SJSA1 (cell line): ENCODE results near the gene HSD17B2. TPM values are rescaled to one million over a fixed set of nuclear protein-coding genes. Genes with fewer than 3 reads are reported as not detected.

Experiments
- DNase-seq, 2 experiments: peaks; one replicate each; pipeline ENCODE4 v3.0.0-alpha.2; 2015 to 2020; ENCODE audit warnings: low spot score in 2 of 2, low read depth in 1 of 2
- H3K27ac ChIP-seq: fragments of 250-450 bp; sonication (Bioruptor Pico); 2 replicates; pipeline ENCODE4 v1.5.1; 2020; ENCODE audit warnings: mild to moderate bottlenecking, moderate library complexity
- H3K27me3 ChIP-seq: fragments of 250-450 bp; sonication (Bioruptor Pico); replicated peaks from 2 replicates; pipeline ENCODE4 v1.5.1; 2020; ENCODE audit warnings: mild to moderate bottlenecking, moderate library complexity
- H3K36me3 ChIP-seq: fragments of 250-450 bp; sonication (Bioruptor Pico); 2 replicates; pipeline ENCODE4 v1.5.1; 2020; ENCODE audit warnings: mild to moderate bottlenecking
- H3K4me1 ChIP-seq: fragments of 250-450 bp; sonication (Bioruptor Pico); replicated peaks from 2 replicates; pipeline ENCODE4 v1.6.1; 2021; ENCODE audit warnings: mild to moderate bottlenecking
- H3K4me3 ChIP-seq: fragments of 250-450 bp; sonication (Bioruptor Pico); 2 replicates; pipeline ENCODE4 v1.5.1; 2020; ENCODE audit warnings: mild to moderate bottlenecking
- H3K9me3 ChIP-seq: fragments of 250-450 bp; sonication (Bioruptor Pico); replicated peaks from 2 replicates; pipeline ENCODE4 v1.5.1; 2020; ENCODE audit warnings: mild to moderate bottlenecking
- total RNA-seq: library from RNA; depleted of rRNA; stranded (reverse); fragments of >200 nt; shearing (Covaris generic); gene quantifications from 2 replicates; pipeline ENCODE4 v1.2.3, GENCODE V29; 2014; rRNA removed

HSD17B2 gene, protein sequence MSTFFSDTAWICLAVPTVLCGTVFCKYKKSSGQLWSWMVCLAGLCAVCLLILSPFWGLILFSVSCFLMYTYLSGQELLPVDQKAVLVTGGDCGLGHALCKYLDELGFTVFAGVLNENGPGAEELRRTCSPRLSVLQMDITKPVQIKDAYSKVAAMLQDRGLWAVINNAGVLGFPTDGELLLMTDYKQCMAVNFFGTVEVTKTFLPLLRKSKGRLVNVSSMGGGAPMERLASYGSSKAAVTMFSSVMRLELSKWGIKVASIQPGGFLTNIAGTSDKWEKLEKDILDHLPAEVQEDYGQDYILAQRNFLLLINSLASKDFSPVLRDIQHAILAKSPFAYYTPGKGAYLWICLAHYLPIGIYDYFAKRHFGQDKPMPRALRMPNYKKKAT
- 2.0 TPM in 1 of 2 replicates, not detected in the other for total RNA-seq

DNA sequence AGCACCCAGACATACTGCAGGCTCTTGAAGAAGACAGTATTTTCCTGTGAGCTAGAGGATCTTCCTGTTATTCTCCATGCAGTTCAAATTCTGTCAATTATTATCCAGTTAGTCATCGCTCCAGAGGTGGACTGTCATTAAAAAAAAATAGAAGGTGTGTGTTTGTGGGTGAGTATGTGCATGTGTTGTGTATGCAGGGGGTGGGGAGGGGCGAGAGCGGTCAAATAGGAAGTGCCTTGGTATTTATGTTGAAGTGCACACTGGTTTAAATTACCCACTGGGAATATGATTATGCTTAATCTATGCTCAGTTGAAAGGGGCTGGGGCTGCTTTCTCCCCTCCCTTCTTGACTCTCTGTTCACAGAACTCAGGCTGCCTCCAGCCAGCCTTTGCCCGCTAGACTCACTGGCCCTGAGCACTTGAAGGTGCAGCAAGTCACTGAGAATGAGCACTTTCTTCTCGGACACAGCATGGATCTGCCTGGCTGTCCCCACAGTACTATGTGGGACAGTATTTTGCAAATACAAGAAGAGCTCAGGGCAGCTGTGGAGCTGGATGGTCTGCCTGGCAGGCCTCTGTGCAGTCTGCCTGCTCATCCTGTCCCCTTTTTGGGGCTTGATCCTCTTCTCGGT lies at the start of gene HSD17B2:
Gene HSD17B2 (plus strand): TSS at position 273 of the 632 bp plus-strand sequence. CDS start 172 bp downstream, at position 445.
- H3K9me3 ChIP-seq, result no peaks in the 10 kb centered on the region; the same call in 1 of the 2 replicates
- H3K4me3 ChIP-seq, result no peak within 1 kb of the TSS
- peaks cover 39% of the 10 kb centered on the region for H3K4me1 ChIP-seq
- H3K27ac ChIP-seq, result no peak within 1 kb of the TSS
- peak in 1 of 2 experiments; percentile 42 for DNase-seq
- H3K36me3 ChIP-seq, result no peaks in the 10 kb centered on the region
- H3K27me3 ChIP-seq, result no peaks in the 10 kb centered on the region

DNA sequence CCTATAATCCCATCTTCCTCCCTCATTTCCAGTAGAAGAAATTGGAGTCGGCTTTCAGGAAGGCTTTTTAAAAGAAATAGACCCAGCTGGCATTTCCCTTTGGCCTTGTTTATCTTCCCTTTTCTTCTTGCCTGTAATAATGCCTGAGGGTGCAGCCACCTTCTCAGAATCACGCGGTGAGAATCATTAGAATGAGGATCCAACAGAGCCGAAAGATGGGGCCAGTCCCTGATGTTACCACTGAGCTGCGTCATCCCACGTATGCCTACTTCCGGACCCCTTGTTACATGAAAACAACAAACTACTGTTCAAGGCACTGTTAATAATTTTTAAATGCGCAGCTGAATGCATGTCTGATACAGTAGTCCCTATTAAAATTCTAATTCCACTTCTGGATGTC lies 47.9 kb upstream of the HSD17B2 start:
- H3K27ac ChIP-seq, result no peak overlapping the region
- H3K9me3 ChIP-seq, result no peaks in the 10 kb centered on the region
- H3K4me3 ChIP-seq, result no peak overlapping the region
- no peaks in the 10 kb centered on the region for H3K4me1 ChIP-seq
- H3K27me3 ChIP-seq, result no peaks in the 10 kb centered on the region
- no peak for DNase-seq
- H3K36me3 ChIP-seq, result no peaks in the 10 kb centered on the region

DNA sequence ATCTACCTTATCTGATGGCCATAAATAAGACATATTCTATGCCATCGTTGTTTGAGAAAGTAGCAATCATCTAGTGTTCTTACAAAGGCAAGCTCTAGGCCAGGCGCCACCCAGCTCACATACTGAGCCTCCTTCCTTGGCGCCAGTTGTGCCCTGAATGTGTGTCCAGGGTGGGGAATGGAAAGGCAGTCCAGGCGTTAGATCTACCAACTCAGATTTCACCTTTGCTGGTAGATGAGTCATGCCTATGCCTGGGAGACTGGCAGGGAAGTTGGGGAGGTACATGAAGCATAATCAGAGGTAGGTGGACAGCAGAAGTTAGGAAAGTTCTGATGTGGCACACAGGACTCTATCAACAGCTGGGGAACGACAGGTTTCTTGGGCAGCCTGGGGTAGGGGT lies 47.3 kb upstream of the HSD17B2 start:
- H3K36me3 ChIP-seq, result no peaks in the 10 kb centered on the region
- H3K27ac ChIP-seq, result no peak overlapping the region
- no peak for DNase-seq
- H3K4me3 ChIP-seq, result no peak overlapping the region
- H3K9me3 ChIP-seq, result no peaks in the 10 kb centered on the region
- no peaks in the 10 kb centered on the region for H3K4me1 ChIP-seq
- no peaks in the 10 kb centered on the region for H3K27me3 ChIP-seq

DNA sequence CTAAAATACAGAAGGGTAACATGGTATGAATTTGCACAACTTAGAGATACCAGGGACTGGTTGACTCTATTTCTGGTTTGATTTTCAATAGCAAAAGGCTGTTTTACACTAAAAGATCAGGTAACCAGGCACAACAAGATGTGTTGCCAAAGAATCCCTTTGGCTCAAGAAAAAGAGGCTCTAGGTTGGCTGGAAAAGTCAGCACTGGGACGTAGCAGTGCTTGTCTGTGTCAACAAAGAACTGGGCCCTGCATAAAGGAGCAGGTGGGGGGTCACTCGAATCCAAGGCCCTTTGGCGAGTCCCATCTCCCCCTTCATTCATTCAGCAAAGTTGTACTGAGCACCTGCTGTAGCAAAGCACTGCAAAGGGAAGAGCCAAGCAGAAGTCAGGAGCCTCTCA lies 42.2 kb upstream of the HSD17B2 start:
- no peak for DNase-seq
- Histone ChIP-seq H3K36me3 (no peaks in the 10 kb centered on the region), H3K4me1 (peaks cover 32% of the 10 kb centered on the region), H3K4me3 (no peak overlapping the region), H3K9me3 (no peaks in the 10 kb centered on the region), H3K27ac (no peak overlapping the region), H3K27me3 (no peaks in the 10 kb centered on the region)

DNA sequence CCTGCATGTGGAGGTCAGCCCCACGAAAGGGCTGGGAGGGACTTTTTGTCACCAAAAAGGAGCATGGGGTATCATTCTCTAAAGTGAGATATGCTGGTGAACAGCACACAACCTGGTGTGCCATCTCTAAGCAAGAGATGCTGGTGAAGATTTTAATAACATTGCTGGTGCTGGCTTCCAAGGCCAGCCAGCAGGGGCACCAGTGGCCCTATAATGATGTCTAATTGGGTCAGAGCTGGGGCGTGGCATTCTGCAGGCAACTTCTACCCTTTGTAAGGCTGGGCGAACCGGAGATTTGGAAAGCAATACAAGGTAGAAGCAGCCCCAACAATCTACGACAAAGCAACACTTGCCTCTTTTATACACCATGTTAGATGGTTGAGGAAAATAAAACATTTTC lies 40.6 kb upstream of the HSD17B2 start:
- H3K27me3 ChIP-seq, result no peaks in the 10 kb centered on the region
- H3K27ac ChIP-seq, result no peak overlapping the region
- no peak overlapping the region for H3K4me3 ChIP-seq
- no peak for DNase-seq
- peaks cover 43% of the 10 kb centered on the region for H3K4me1 ChIP-seq
- no peaks in the 10 kb centered on the region for H3K9me3 ChIP-seq
- H3K36me3 ChIP-seq, result no peaks in the 10 kb centered on the region

DNA sequence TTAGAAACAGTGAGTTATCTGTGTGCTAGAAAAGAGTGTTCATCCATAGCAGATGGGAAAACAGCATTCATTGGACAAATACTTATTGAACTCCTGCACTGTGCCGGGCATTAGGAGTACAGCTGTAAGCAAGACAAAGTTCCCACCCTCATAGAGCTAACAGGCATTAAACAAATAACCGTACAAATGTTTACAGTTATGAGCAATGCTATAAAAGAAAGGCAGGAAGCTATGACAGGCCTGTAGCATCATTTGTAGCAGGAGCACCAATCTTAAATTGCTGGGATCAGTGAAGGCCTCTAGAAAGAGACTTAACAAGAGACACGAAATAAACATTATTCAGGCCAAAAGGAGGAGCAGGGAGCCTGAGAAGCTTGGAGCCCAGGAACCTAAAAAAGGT lies 39.4 kb upstream of the HSD17B2 start:
- Histone ChIP-seq H3K4me1 (peaks cover 43% of the 10 kb centered on the region), H3K27me3 (no peaks in the 10 kb centered on the region), H3K27ac (peak overlapping the region; percentile 94), H3K36me3 (no peaks in the 10 kb centered on the region), H3K9me3 (no peaks in the 10 kb centered on the region), H3K4me3 (no peak overlapping the region)
- DNase-seq, result peak; percentile 49 to 70

DNA sequence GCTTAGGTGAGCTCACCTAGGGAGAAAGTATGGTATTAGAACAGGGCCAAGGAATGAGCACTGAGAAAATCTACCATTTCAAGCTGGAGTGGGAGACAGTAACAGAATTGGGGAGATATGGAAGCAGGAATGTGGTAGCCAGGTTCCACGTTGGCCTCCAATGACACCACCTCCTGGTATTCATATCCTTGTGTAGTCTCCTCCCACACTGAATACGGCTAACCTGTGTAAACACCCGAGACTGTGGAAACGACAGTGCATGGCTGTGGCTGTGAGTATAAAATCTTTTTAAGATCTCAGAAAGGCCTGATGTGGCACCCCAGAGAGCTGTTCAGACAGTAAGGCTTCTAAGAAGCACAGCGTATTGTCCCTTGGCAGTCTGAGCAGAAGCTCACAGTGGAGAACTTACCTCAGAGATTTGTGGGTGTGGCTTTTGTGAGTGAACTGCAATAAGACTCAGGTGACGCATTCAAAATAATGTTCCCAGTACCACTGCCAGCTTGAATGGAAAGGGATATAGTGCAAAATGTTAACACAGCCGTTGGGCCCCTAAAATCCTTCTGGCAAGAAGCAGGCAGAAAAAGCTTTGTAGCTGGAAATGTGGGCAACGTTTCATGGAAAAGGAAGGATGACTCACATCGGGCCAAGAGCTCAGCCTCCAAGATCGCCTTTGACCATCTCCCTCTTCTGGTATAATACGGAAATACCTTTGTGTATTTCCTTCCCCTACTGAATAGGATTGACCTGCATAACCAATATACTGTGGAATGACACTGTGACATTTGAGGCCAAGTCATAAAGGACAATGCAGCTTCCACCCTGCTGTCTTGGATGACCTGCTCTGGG lies 38.2 kb upstream of the HSD17B2 start:
- no peaks in the 10 kb centered on the region for H3K27me3 ChIP-seq
- no peak overlapping the region for H3K4me3 ChIP-seq
- H3K36me3 ChIP-seq, result no peaks in the 10 kb centered on the region
- H3K27ac ChIP-seq, result peak overlapping the region; percentile 94
- H3K4me1 ChIP-seq, result peaks cover 43% of the 10 kb centered on the region
- DNase-seq, result peak; percentile 75 to 87
- H3K9me3 ChIP-seq, result no peaks in the 10 kb centered on the region

DNA sequence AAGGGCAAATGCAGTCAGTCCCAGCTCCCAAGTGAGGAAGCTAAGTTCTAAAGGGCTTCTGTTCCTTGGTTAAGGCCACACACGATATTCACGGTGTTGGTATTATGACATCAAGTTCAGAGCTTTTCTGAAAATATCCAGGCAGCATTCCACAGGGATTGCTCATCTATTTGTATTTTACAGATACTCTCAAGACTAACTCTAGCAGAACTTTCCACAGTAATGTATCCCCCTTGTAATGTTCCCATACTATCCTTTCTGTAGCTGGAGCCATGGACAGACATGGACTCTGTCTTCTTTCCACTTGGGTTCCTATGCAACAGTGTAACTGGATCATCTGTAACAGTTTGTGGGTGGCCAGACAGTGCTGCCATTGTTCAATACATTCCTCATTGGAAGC lies 37.3 kb upstream of the HSD17B2 start:
- H3K9me3 ChIP-seq, result no peaks in the 10 kb centered on the region
- peaks cover 43% of the 10 kb centered on the region for H3K4me1 ChIP-seq
- no peak overlapping the region for H3K4me3 ChIP-seq
- H3K27me3 ChIP-seq, result no peaks in the 10 kb centered on the region
- DNase-seq, result peak; percentile 77 to 90
- H3K27ac ChIP-seq, result peak overlapping the region; percentile 94
- H3K36me3 ChIP-seq, result no peaks in the 10 kb centered on the region

DNA sequence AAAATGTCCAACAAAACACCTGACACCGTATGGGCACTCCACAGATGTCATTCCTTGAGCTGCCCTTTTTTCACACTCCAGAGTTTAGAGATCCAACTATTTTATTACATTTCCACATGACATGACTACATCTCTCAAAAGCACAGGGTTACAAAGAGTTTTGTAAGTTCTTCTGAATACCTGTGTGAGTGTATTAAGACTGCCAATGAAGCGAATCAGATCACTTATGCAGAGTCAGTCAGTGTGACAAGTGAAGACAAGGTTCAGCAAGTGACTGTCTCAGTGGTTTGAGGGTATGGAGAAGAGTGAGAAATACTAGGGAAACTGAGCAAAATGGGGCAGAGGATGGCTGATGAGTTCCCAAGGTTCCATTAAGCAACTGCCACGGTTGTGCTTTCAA lies 32.2 kb upstream of the HSD17B2 start:
- Histone ChIP-seq H3K9me3 (no peaks in the 10 kb centered on the region), H3K27ac (no peak overlapping the region), H3K27me3 (no peaks in the 10 kb centered on the region), H3K4me1 (peaks cover 11% of the 10 kb centered on the region), H3K4me3 (no peak overlapping the region), H3K36me3 (no peaks in the 10 kb centered on the region)
- no peak for DNase-seq

DNA sequence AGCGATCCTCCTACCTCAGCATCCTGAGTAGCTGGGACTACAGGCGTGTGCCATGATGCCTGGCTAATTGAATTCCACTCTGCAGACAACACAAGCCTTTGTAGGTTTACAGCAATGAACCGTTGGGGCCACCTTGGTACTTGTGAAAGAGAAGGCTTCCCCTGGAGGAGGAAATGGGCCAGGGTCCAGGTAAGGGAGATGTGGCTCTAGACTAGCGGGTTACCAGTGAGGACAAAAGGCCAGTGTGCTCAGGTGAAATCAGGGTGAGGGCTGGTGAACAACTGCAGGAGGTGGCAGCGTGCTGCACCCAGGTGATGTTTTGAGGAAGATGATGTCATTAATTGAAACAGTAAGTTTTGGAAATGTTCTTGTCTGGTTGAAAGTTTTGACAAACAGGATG lies 30.5 kb upstream of the HSD17B2 start:
- no peaks in the 10 kb centered on the region for H3K4me1 ChIP-seq
- no peak for DNase-seq
- no peaks in the 10 kb centered on the region for H3K36me3 ChIP-seq
- no peaks in the 10 kb centered on the region for H3K27me3 ChIP-seq
- H3K4me3 ChIP-seq, result no peak overlapping the region
- no peak overlapping the region for H3K27ac ChIP-seq
- peaks cover 15% of the 10 kb centered on the region for H3K9me3 ChIP-seq

DNA sequence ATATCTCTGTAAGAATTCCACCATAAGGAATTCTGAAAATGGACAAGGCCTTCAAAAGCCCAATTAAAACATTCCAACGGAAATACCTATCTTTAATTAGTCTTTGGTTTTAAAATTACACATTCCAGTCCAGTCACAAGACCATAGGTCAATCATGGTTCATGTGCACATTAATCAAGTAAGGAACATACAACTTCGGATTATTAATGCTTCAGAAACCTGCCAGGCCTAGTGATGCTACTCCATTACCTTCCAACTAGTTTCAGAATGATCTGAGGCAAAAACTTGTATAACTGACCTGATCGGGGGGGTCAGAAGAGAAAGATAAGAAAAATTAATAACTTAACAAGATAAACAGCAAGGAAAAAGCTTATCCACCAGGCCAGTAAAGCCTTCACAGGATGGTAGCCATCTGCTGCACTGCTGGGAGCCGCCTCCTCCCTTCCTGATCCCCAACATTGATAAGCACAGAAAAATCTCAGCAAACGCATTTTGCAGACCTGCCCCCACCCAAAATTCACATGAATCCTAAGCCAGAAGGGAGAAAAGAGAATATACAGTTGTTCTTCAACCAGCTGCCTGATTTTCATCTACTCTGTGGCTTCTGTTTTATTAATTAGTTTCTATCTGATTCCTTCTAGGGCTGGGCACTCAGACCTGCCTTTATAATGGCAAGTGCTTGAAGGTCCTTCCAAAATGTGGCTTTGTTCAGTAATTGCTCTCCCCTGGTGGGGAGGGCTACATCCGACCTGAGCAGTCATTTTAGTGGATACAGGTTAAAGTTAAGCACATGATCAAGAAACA lies 29.8 kb upstream of the HSD17B2 start:
- peaks cover 15% of the 10 kb centered on the region for H3K9me3 ChIP-seq
- no peaks in the 10 kb centered on the region for H3K4me1 ChIP-seq
- H3K36me3 ChIP-seq, result no peaks in the 10 kb centered on the region
- H3K4me3 ChIP-seq, result no peak overlapping the region
- DNase-seq, result no peak
- H3K27ac ChIP-seq, result no peak overlapping the region
- H3K27me3 ChIP-seq, result no peaks in the 10 kb centered on the region

DNA sequence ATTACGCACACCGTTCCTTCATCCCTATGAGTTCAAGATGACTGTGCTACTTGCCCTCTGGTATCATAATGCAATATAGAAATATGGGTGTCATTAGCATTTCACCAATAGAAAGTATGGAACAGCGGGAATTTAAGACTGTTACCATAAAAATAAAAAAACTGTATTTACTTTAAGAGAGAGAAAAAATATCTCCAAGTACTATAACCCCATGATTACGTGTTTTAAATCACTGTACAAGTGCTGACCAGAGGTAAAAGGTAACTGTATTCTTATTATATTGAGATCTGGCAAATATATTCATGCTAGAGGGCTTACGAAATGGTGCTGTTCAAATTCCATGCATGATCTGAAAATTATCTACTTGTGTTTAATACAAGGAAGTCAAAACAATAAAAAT lies 29.0 kb upstream of the HSD17B2 start:
- Histone ChIP-seq H3K9me3 (peaks cover 15% of the 10 kb centered on the region), H3K27me3 (no peaks in the 10 kb centered on the region), H3K27ac (no peak overlapping the region), H3K36me3 (no peaks in the 10 kb centered on the region), H3K4me3 (no peak overlapping the region), H3K4me1 (no peaks in the 10 kb centered on the region)
- DNase-seq, result no peak

DNA sequence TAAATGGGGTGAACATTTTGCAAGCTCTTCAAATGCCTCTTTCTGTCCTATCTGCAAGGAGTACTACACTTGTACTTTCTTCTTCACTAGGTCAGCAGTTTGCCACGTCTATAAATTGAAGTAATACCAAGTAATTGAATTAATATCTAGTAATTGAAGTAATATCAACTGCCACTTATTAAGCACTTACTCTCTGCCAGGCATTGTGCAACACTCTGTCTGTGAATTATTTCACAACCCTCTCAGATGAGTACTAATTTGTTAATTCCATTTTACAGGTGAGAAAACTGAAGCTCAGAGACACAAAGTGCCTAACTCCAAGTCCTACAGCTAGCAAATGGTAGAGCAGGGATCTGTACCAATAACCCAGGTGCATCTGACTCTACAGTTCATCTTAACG lies 27.9 kb upstream of the HSD17B2 start:
- no peak overlapping the region for H3K4me3 ChIP-seq
- H3K9me3 ChIP-seq, result peaks cover 15% of the 10 kb centered on the region
- DNase-seq, result no peak
- H3K36me3 ChIP-seq, result no peaks in the 10 kb centered on the region
- H3K27me3 ChIP-seq, result no peaks in the 10 kb centered on the region
- H3K4me1 ChIP-seq, result no peaks in the 10 kb centered on the region
- no peak overlapping the region for H3K27ac ChIP-seq
